GM12874 (cell line): ENCODE data around the gene SYDE1.

Experiments used
- TF ChIP-seq, protein P1 (sequence below): IDR thresholded peaks from 2 replicates; pipeline ENCODE4 v1.5.1; 2011; ENCODE audit warnings: low read depth, mild to moderate bottlenecking, control low read depth, low read length, moderate library complexity; ENCODE audit not compliant: insufficient read depth

The SYDE1 gene

DNA sequence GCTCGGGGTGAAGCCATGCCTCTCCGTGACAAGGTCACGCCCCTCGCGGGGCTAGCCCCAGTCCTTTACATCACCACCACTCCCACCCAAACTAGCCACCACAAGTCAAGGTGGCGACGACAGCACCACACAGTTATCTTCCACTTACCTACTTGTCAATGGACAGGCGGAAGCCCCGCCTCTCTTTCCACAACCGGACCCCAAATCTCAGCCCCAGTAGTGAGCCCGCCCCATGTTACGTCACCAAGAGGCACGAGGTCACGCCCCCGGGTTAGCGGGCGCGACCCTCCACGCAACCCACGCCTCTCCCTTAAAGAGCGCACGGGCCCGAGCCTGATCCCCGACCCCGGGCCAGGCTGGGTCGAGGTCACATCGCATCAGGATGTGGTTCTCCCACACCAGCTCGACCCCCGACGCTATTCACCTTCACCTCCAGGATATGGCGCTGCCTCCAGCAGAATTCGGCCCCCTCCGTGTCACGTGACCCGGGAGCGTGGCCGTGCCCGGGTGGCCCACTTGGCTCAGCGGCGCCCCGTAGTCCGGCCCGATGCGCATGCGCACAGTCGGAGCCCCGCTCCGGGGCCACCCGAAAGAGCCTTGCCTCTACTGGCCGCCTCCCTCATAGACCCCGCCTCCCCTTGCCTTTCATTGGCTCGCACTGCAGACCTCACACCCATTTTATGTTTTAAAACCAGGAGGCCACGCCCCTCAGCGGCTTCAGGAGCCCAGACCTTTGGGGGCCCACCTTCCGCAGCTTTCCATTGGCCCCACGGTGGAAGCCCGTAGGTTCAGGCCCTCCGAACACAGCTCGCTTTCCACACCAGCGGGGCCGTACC is 18.2 kb downstream of the SYDE1 start:
- TF ChIP-seq, protein P1, sequence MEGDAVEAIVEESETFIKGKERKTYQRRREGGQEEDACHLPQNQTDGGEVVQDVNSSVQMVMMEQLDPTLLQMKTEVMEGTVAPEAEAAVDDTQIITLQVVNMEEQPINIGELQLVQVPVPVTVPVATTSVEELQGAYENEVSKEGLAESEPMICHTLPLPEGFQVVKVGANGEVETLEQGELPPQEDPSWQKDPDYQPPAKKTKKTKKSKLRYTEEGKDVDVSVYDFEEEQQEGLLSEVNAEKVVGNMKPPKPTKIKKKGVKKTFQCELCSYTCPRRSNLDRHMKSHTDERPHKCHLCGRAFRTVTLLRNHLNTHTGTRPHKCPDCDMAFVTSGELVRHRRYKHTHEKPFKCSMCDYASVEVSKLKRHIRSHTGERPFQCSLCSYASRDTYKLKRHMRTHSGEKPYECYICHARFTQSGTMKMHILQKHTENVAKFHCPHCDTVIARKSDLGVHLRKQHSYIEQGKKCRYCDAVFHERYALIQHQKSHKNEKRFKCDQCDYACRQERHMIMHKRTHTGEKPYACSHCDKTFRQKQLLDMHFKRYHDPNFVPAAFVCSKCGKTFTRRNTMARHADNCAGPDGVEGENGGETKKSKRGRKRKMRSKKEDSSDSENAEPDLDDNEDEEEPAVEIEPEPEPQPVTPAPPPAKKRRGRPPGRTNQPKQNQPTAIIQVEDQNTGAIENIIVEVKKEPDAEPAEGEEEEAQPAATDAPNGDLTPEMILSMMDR: 0 out of 2 replicates have a peak, but pooled peaks have one; percentile 6

DNA sequence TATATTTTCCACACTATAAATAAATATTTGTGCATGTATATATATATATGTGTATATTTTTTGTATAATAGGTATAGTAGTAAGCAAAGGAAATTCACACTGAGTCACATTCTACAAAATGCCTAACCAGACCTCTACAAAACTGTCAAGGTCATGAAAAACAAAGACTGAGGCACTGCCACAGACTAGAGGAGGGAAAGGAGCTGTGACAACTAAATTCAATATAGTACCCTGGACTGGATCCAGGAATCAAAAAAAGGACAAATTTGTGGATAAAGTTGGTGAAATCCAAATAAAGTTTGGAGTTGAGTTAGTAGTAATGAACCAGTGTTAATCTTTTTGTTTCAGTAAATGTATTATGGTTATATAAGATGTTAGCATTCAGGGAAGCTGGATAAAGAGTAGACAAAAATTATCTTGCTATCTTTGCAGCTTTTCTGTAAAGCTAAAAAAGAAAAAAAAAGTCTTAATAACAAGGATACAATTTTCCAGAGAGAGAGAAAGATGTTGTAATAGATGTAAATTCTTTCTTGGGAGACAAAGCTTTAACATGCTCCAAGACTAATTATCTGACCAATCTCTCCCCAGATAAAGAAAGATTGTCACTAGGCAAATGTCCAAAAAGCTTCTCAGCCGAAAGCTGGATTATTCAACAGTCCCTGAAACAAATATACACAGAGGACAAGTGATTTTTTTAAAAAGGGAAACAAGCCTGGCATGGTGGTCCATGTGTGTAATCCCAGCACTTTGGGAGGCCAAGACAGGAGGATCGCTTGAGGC is 19.1 kb downstream of the SYDE1 start:
- TF ChIP-seq, protein P1: no peak

DNA sequence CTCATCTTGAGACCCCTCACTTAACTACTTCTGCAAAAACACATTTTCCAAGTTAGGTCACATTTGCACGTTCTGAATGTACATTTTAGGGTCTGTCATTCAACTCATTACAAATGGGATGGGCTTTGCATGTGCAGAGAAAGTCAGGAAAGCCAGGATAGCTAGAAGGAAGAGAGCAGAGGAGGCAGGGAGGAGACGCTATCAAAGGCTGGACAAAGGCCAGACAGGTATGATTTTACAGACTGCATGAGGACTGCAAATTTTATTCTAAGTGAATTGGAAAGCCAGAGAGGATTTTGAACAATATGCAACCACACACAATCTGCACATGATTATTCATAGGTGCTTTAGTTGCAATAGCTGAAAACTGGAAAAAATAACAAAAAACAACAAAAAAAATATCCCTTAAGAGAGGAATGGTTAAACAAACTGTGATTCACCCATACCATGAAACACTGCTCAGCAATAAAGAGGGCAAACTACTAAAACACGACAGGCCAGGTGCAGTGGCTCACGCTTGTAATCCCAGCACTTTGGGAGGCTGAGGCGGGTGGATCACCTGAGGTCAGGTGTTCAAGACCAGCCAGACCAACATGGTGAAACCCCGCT is 21.1 kb downstream of the SYDE1 start:
- TF ChIP-seq, protein P1: no peak

DNA sequence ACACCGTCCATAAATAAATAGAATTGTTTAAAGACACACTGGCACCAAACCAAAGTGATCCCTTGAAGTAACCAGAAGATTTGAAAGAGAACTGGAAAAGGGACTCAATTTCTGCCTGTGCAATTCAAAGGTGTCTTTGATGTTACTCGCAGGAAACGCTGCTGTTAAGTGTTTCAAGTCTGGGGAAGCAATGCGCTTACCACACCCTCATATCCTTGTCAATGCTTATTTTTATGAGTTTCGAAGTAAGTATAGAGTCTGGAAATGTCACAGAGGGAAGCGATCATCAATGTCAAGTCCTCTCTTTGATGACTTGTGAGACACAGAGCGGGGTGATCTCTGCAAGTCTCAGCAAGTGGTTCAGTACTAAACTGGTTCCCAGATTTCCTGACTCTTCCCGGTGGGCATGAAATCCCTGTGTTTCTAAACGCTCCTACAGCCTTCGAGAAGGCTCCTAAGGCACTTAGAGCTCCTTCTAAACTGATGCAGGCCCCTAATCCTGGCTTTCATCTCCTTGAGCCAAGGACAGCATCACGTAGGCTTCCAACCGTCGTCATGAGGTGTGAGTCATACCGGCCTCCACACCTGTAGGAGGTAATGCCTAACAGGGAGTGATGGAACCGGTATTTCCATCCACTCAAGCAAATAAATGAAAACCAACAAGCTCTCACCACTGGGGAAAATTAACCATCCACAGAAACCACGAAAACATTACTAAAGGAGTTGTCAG is 22.8 kb downstream of the SYDE1 start:
- TF ChIP-seq, protein P1: no peak

DNA sequence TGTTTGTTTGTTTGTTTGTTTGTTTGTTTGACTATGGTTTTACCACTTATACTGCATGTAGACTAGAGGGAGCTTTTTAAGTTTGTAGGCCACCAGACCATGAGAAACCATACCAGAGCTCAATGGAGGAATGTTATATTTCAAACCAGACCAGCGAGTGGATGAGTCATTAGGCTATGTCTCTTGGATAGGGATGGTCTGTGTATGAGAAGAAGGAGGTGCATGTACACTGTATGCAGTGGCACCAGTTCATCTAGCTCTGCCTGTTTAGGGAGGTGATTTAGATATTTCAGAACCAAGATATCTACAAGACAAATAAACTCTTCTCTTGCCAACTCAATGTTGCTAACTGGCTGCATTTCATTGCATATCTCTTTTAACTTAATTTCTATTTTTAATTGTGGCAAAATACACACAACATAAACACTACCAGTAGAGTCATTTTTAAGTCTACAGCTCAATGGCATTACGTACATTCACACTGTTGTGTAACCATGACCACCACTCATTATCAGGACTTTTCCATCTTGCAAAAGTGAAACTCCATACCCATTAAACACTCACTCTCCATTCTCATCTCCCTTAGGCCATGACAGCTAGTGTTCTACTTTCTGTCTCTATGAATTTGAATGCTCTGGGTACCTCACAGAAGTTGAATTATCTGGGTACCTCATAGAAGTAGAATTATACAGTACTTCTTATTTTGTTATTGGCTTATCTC is 29.2 kb downstream of the SYDE1 start:
- TF ChIP-seq, protein P1: no peak

DNA sequence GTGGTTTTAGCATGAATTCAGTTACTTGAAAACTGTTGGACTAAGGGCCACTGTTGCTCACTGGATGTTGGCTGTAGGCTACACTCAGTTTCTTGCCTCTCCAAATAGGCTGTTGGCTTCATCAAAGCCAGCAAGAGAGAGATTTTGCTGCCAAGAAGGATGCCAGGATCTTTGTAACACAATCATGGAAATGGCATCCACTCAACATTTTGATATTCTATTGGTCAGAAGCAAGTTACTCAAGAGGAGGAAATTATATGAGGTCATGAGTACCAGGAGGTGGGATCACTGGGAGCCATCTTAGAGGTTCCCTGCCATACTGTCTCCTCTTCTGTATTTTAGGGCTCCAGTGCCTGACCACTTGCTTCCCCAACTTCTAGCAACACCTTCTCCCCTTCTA is 30.6 kb downstream of the SYDE1 start:
- TF ChIP-seq, protein P1: no peak
